TTC549 (cell line): ENCODE data around the gene BAD.

ENCODE experiments used
- FAIRE-seq: peaks from 2 replicates; lab custom pipeline; 2012; peaks lifted over from hg19 to GRCh38; lab: Jason Lieb, UNC

The BAD gene

GRCh38 chr11:64227405-64227956 is 57.0 kb downstream of the BAD start:
- FAIRE-seq: no peak

DNA sequence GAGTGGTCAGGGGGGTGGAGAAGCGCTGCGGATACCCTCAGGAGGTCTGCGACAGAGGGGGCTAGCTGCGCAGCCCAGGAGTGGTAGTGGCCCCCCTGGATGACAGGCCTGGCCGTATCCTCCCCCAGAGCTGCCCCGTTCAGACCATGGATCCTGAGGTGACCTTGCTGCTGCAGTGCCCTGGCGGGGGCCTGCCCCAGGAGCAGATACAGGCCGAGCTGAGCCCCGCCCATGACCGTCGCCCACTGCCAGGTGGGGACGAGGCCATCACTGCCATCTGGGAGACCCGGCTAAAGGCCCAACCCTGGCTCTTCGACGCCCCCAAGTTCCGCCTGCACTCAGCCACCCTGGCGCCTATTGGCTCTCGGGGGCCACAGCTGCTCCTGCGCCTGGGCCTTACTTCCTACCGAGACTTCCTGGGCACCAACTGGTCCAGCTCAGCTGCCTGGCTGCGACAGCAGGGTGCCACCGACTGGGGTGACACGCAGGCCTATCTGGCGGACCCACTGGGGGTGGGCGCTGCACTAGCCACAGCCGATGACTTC is 57.9 kb downstream of the BAD start:
- FAIRE-seq: no peak

DNA sequence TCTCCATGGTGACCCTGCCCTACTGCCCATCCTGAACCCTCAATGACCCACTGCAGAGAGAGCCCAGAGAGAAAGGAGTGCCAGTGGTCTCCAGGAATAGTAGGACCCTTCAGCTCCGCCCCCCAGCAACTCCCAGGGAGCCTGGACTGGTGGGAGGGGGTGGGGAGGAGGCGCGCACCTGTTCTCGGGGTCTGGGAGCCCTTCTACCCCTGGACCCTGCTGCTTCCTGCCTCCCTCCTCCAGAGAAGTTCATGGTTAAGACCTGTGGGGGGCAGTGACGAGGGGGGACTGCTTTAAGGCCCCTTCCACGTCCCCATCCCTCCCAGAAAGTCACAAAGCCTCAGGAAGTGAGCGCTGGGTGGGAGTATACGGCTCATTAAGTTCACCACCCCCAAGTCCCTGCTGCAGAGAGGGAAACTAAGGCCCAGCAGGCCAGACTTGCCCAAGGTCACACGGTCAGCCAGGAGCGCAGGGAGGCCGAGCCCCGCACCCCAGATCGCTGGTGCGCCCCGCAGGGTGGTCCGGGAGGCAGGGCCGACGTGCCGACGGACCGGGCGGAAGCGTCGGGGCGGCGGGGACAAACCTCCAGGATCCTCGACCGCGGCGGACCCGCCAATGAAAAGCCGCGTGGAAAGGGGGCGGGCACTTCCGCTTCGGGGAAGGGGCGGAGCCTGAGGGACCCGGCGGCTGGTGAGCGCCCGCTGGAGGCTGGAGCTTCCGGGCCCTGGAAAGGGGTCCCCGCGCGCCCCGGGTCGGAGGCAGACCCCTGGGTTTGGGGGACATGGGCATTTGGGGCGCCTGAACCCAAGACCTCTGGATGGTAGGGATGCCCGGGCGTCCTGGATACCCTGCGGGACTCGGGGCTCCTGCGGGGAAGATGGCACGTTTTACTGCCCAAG is 58.6 kb downstream of the BAD start, which contains the start of the genes NUDT22 and TRPT1:
TSS of gene NUDT22 (plus strand) at position 667 of the 899 bp plus-strand sequence. CDS start 379 bp downstream, outside the sequence.
TSS of gene TRPT1 (minus strand) at position 579 of the 899 bp plus-strand sequence. CDS start at position 253, 326 bp downstream.
- FAIRE-seq: no peak

DNA sequence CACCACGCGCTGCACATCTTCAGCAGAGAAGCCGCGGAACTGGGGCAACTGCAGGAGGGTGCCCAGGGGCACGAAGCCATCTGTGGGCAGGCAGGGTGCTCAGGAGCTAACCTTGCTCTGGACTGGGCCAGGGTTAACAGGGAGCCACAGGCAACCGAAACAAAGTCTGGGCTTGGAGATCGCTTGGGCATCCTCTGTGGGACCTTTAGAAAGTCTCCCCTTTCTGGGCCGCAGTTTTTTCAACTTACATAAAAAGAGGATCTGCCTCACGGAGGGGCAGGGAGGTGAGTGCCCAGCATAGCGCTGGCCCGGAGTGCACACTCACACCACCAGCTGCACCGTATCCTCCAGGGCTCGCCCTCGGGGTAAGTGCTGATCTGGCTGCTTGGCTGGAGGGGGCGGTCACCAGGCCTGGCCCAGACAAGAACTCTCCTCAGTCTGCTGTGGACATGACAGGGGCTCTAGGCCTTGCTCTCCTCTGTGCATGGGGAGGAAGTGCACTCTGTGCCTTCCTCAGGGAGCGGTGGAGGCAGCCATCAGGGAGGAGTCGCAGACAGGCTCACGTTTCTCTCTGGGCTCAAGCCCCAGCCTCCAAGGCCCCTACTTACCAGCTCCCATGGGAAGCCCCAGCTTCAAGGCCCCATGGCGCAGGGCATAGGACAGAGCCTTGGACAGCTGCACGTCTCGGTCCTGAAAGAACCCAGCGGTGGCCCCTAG is 59.4 kb downstream of the BAD start:
- no peak for FAIRE-seq

DNA sequence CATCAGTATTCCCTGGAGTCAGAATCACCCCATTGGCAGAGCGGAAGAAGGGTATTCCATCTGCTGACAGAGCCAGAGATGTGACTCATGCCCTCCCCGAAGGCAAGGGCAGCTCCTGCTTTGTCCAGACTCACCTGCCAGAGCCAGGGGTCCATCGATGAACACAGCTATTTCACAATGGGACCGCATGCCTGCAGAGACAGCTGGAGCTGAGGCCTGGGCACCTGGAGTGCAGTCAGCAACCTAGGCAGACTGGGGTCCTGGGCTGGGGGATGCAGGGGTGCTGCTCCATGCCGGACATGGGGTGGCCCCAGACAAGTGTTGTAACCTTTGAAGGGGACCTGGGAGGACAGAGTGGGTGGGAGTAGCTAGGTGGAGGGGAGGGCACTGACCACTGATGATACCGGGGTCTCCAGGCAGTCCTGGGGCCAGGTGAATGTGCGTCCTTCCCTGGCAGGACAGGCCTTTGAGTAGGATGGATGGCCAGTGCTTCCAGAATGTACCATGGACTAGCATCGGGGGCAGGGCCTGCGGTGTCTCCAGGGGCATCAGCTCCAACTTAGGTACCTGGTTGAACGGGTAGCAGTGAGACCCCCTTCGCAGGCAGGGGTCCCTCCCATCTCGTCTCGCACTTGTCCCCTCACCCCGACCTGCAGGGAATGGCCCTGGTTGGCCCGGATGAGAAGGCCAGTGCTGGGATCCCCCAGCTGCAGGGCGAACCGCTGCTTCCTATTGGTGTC is 60.1 kb downstream of the BAD start:
- FAIRE-seq: no peak

DNA sequence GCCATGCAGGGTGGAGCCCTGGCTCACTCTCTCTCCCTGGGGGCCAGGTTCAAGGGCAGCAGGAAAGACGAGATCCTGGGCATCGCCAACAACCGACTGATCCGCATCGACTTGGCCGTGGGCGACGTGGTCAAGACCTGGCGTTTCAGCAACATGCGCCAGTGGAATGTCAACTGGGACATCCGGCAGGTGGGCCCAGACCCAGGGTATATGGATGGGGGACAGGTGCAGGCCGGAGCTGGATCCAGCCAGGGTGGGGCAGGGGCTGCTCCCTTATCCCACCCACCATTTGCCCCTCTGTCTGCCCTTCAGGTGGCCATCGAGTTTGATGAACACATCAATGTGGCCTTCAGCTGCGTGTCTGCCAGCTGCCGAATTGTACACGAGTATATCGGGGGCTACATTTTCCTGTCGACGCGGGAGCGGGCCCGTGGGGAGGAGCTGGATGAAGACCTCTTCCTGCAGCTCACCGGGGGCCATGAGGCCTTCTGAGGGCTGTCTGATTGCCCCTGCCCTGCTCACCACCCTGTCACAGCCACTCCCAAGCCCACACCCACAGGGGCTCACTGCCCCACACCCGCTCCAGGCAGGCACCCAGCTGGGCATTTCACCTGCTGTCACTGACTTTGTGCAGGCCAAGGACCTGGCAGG is 61.3 kb downstream of the BAD start:
- FAIRE-seq: no peak

DNA sequence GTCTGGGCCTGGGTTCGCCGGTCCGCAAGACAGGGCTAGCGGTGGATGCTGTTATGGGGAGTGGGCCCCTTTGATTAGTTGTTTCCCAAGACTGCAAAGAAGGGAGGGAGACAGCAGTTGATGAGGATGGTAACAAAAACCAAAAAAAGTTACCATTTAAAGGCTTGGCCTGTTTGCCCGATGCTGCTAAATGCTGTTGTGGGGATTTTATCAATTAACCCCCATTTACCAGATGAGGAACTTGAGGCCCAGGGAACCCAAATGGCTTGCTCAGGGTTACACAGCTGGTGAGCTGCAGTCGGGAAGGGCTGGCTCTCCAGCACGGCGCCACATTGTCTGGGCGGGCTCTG is 61.8 kb downstream of the BAD start:
- FAIRE-seq: no peak

DNA sequence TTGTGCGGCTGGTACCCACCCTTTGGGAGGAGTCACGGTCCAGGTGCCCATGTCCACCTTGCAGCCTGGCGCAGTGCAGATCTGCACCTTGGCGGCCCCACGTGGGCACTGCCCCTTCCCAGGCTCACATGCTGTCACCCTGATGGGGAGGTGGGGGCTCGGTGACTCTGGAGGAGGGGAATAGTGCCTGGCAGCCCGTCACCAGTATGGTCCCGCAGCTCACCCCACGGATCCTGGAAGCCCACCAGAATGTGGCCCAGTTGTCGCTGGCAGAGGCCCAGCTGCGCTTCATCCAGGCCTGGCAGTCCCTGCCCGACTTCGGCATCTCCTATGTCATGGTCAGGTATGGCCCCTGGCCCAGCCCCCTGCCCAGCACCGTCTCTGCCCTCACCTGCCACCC is 63.7 kb downstream of the BAD start:
- FAIRE-seq: no peak

GRCh38 chr11:64220271-64220670 is 64.2 kb downstream of the BAD start:
- no peak for FAIRE-seq
